Anterior cingulate cortex (tissue), 58 donors: ENCODE measurements around the gene CCDC152.
"Not testable (repeated sequence)": the region's sequence is repeated elsewhere in the genome, so short reads cannot be mapped to it uniquely, and the experiment has no call there.

Source experiments
- DNase-seq, 58 donors: peaks; one replicate each; lab custom pipeline; 2025; lab: John Stamatoyannopoulos, UW

The CCDC152 gene

DNA sequence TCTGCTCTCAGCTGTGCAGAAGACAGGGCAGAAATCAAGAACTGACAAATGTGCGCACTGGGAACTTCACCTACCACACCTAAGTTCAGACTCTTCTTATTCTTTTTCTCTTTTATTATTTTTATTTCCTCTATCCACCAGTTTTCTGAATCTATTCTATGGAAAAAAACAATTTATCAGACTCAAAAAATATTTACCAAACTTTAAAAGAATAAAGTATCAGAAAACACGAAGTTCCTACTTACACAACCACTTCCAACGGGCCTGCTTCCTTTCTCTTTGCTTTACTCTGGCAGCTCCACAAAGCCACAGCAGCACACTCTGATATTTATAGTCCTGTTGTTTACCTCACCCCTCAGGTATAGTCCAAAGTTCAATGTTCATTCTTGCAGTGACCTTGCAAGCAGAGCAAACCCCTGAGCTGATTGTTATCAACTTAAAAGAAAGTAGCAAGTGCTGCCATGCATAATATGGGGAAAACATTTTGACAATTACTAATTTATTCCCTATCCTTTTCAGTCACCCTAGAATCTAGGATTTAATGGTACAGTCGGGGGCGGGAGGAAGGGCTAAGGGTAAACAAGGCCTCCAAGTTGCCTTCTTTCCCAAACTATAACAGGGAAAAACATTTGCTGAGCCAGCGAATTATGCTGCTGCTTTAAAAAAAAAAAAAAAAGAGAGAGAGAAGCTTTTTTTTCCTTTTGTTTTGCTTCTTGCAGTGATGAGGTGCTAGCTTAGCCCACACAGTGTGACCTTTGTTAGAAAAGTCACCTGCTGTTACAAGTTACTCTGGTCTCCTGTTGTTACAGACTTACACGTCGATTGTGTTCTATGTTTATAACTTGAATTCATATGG is 55.2 kb downstream of the CCDC152 start, which contains the start of gene SELENOP:
Gene SELENOP (minus strand): TSS at position 302 of the 856 bp plus-strand sequence. CDS start 3,539 bp downstream, outside the sequence.
- peak in 39 of 58 donors; percentile 2 to 81 (median 36) for DNase-seq

DNA sequence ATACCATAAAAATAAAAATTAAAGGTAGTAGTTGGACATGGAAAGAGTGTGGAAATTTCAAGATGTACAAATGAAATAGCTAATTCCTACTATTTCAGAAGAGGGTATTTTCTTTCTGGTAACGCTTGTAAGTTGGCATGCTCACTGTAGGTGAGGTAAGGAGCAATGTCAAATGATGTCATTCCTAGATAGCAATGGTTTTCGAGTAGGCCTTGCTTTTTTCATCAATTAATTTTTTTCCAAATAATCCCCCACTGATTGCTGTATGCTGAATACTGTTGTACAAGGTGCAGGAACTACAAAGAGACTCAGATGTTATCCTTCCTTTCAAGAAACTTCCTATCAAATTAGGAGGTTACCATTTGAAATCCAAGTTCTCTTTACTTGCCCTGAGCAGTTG is 56.0 kb downstream of the CCDC152 start:
- no peak for DNase-seq

DNA sequence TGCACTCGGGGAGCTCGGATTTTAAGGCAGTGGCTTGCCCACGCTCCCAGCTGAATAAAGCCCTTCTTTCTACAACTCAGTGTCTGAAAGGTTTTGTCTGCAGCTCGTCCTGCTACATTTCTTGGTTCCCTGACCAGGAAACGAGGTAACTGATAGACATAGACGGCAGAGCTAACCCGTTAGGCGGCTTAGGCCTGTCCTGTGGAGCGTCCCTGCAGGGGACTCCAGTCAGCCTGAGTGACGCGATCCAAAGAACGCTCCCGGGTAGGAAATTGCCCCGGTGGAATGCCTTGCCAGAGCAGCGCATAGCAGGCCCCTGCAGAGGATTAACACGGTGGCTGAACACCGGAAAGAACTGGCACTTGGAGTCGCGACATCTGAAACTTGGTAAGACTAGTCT is 56.9 kb downstream of the CCDC152 start:
- DNase-seq = peak in 20 of 58 donors; percentile 8 to 64 (median 24)

DNA sequence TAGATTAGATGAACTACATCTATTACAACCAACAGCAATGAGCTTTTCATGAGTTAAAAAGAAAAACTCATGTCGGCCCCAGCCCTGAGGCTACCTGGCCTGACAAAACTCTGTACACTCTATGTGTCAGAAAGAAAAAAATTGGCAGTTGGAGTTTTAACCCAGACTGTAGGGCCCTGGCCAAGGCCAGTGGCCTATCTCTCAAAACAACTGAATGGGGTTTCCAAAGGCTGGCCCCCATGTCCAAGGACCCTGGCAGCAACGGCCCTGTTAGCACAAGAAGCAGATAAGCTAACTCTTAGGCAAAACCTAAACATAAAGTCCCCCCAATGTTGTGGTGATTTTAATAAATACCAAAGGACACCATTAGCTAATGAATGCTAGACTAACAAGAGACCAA is 59.9 kb downstream of the CCDC152 start:
- not testable (repeated sequence) for DNase-seq

DNA sequence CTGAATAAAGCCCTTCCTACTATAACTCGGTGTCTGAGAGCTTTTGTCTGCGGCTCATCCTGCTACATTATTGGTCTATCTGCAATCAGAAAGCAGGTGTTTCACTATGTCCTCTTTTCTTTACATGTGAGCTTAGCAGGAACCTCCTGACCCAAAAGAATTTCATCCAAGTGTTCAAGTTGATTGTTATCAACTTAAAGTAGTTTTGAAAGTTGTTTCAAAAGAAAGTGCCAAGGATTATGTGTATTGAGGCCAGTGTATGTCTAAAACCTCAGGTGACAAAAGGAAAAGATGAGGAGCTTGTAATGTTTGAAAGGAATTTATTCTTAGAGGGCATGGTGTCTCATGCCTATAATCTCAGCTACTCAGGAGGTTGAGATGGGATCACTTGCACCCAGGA is 63.1 kb downstream of the CCDC152 start:
- DNase-seq = no peak

DNA sequence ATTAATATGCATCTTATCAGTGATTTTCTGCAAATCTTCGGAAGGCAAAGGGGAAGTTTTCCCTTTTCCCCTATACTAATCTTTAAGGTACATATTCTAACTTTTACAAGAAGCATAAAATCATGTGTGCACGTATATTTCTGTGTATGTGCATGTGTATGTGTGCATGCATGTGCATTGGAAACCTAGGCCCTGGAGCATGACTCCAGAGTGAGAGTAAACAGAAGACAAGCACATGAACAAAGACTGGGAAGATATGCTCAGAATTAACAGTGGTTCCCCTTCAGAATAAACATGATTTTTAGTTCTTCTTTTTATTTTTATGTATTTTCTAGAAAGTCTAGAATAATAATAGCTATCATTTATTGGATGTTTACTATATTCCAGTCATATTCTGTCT is 65.9 kb downstream of the CCDC152 start:
- DNase-seq = no peak

DNA sequence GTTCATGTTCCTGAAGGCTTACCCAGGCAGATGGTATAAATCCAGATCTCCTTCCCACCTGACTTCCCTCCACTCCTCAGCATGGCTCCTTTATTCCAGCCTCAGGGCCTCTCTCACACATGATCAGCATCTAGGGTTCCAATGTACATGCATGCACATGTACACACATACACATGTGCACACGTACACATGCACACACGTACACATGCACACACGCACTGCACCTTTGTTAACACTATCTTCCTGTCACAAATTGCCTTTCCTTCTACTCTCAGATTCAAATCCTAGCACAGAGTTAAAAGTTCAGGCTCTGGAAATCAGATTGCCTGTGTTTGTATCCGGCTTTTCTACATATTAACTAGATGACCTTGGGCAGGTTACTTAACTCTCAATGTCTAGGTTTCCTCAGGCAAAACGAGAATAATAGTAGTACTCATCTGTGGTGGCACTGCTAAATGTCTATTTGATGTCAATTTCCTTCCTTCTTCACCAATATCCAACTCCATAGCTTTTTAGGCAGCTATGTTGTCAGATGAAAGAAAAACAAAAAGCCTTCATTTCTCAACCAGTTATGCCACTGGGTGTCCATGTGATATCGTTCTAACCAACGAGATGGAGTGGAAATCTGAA is 67.8 kb downstream of the CCDC152 start:
- DNase-seq = no peak

DNA sequence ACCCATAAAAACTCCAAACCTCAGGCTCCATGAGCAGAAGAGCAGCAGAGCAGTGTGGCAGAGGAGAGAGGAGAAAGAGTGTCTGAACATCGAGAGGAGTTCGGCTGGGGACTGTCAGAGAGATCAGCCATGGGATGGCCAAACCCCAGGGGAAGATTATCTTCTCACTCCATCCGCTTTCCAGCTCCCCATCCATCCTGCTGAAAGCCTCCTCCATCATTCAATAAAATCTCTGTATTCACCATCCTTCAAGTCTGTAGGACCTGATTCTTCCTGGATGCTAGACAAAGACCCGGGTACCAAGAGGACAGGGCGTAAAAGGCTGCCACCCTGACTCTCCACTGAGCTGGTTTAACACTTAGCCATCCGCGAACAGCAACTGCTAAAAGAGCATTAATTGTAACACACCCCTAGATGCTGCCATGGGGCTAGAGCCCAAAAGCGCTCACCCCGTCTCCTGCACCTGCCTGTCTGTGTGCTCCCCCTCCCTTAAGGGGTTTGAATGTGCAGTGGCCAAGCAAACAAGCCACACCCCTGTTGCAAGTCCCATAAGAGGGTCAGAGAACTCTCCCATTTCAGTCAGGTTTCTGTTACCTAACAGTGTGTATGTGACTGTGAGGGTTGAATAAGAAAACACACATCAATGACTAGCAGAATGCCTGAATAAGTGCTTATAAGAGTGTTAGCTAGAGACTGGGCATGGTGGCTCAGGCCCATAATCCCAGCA is 69.0 kb downstream of the CCDC152 start:
- DNase-seq = no peak

DNA sequence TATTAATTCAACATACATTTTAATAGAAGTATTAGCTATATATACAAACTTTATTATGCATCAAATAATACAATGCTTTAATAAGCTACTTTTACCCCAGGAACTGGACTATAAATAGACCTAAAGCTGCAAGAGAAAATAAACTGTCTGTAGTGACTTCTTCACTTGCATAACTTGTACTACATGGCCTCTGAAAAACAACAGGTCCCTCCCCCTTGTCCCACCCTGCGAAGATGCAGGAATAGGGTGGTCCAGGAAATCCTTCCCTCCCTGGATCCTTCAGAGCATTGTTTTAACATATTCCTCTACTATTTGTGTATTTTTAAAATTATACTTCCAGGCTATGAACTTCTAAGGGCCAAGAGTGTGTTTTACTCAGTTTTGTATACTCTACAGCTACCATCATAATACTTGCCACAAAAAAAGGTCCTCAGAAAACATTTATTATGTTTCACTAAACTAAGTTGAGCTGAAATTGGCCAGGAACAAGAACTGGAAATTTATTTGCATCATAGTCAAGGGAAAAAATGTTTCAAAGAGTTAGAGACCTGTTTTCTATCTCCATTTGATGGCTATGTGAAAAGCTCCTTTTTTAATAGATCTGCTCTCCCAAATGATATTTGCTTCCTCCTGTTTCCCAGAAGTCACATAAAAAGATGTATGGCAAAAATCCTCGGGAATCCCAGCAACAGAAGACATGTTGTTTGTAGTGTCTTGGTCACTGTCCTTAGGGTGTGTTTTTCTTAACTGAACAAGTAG is 70.3 kb downstream of the CCDC152 start:
- no peak for DNase-seq

DNA sequence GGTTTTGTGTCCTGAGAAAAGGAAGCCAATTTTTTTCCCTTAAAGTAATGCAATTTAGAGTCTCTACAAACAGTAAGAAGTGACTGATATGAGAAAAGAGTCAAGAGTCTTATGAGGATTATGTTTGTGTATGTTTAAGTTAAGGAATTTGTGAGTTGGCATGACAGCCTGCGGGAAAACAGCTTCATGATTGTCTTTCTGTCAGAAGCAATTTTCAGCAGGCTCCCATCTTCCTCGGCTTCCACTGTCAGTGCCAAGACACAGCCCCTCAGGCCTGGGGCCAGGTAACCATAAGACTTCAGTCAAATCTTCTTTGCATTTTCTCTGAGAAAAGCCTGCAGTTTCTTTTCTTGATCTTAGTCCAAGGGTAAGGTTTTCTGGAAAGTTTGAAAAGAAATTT is 72.1 kb downstream of the CCDC152 start:
- no peak for DNase-seq

DNA sequence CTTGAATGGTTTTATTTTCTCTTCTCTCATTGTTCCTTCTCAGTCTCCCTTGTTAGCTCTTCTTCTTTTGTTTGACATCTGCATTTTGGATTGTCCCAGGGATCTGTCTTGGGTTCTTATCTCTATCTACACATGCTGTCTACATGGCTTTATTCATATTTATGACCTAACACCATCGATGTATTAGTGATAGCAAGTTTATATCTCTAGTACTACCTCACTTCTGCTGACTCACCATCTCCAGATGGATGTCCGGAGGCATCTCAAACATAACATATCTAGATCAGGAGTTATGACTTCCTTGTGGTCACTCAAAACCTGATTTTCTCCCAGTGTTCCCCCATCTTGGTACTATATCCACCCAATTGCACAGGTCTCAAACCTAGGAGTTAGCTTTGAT is 74.3 kb downstream of the CCDC152 start:
- no peak for DNase-seq

DNA sequence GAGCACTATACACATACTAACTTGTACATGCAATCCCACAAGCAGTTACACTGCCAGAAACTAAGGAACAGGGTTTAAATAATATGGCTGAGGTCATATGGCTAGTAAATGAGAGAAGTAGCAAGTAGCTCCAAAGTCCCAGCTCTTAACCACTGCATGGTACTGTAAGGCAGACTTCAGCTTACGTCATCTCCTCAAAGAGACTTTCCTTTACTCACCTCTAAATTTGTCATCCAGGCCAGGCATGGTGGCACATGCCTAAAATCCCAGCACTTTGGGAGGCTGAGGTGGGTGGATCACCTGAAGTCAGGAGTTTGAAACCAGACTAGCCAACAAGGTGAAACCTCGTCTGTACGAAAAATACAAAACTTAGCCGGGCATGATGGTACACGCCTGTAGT is 75.4 kb downstream of the CCDC152 start:
- no peak for DNase-seq

DNA sequence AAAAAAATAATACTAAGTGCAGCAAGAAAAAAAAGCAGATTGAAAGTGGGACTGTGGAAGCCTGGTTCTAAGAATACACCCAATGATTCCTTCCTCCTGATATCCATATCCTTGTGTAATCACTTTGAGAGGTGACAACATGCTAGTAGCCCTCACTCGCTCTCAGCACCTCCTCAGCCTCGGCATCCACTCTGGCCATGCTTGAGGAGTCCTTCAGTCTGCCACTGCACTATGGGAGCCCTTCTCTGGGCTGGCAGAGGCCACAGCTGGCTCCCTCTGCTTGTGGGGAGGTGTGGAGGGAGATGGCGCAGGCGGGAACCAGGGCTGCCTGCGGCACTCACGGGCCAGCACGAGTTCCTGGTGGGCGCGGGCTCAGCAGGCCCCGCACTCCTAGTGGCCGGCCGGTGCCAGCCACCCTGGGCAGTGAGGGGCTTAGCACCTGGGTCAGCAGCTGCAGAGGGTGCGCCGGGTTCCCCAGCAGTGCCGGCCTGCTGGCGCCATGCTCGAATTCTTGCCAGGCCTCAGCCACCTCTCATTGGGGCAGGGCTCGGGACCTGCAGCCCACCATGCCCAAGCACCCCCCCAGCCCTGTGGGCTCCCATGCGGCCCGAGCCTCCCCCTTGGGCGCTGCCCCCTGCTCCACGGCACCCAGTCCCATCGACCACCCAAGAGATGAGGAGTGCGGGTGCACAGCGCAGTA is 79.6 kb downstream of the CCDC152 start:
- no peak for DNase-seq

DNA sequence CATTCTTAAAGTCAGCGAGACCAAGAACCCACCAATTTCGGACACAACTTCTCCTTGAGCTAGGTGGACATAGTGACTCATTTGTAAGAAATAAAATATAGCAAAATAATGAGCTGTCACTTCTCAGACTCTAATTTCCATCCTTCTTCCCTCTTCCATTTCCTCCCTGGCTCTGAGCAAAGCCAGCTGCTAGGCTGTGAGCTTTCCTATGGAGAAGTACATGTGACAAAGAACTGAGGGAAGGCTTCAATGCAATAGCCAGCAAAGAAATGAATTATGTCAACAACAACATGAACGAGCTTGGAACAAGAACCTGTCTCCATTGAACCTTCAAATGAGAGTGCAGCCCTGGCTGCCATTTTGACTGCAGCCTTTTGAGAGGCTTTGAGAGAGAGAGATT is 81.0 kb downstream of the CCDC152 start:
- no peak for DNase-seq

DNA sequence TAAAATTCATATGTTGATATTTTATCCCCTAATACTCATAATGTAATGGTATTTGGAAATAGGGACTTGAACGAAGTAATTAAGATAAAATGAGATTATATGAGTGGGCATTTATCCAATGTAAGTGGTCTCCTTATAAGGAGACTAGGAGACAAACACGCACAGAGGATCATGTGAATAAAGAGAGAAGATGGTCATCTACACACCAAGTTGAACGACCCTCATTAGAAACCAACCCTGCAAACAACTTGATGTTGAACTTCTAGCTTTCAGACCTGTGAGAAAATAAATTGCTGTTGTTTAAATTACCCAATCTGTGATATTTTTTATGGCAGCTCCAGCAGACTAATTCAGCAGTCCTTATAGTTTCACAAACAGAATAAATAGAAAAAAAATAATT is 82.6 kb downstream of the CCDC152 start:
- DNase-seq = no peak

DNA sequence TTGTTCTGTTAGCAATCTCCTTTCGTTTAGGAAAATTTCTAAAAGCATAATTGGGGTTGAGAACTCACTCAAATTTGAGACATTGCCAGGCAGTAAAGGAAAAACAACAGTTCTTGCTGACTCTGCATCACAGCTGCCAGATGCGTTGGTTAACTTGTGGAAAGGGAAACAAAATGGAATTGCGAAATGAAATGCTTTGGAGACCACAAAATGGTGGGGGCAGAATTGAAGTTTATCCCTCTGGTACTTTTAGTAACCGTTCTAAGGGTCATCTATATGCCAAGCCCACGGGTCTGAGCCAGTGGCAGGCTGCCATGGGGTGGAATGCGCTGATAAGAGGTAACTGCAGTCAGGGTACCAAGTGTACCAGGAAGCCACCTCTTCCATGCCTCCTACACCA is 83.7 kb downstream of the CCDC152 start:
- peak in 1 of 58 donors; percentile 21 for DNase-seq

DNA sequence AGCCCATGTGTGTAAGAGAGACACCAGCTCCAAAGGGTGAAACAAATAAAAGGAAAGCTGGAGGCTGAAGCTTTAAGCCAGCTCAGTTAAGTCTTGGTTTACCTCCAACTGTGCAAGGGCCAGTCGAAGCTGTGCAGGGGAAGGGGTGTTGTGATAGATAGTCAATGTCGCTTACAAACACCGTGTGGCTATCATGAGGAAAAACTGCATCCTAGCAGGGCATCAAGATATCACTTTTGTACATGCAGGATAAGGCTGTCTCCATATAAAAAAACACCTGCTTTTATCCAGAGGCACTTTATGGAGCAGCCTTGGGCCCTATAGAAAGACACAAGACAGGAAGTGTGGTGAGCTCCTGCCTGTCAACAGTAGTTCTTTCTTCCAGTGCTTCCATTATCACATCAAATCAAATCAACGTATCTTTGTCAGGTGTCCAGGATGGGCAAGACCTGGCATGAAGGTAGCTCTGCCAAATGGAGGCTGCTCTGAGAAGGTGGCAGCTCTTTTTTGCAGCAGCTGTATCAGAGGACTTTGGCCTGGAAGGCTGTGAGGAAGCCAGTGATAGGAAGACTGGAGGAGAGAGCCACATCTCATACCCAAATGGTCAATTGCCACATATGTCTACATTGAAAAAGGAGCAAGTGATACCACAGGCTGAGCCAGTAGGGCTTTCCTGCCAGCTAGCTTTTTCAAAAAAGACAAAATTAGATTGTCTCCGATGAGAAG is 84.4 kb downstream of the CCDC152 start:
- no peak for DNase-seq

DNA sequence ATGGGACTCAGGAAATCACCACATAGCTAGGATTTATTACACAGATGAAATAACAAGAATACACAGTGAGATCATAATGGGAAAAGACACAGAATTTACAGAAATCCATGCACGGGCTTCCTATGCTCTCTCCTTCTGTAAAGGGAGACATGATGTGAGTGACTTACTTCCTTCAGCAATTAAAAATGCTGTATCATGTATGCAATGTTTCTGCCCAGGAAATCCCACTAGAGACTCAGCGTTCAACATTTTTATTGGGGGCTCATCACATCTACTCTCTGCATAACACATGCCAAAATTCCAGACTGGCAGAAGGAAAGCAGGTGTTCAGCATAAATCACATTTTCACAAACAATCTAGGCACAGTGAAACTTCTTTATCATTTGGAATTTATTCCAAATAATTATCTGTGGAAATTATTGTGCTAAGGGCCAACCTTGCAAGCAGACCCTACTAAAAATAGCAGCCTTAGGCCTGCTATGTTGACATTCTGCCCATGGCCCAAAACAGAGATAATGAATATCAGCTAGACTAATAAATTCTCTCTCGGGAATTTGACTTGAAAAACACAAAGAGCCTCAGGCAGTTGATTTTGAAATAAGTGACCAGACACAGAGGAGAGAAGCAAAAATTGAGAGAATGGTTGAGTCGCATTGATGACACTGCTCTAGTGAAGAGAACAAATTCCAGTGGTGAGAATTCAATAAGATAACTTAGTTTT is 86.5 kb downstream of the CCDC152 start:
- DNase-seq = no peak
